Measurements from ENCODE around the gene PON1. TPM values are rescaled to one million over a fixed set of nuclear protein-coding genes. Genes with fewer than 3 reads are reported as not detected.

The PON1 gene
- total RNA-seq, 4 donors from 2014 or later: 0.52 to 1.4 TPM; not detected in 2

DNA sequence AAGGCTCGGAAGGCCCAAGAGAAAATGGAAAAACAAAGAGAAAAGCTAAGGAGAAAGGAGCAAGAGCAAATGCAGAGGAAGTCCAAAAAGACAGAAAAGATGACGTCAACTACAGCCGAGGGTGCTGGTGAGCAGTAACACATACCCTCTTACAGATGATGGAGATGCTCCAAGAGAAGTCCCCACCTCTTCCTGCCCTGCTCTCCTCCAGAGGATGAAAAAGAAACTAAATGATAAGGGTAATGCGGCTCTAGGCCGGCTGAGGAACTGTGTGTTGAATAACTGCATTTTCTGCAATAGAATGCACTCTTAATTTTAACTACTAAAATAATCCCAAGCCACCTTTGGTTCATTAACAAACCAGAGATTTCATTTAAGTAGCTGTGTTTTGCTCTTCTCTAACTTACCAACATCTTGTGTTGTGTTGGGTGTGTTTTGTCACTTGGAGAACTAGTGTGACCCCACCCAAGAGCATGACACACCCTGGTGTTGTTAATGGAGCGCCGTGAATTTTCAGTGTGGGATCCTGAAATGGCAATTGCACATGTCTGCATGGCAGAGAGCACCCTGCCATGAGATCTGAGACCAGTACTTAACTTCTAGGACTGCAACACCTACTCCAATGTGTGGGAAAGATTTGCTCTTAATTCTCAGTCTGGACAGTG is 34.0 kb downstream of the PON1 start:
- WGBS, 2 donors: 88 to 90% methylated on average over 7 of the region's 7 CpGs
- H3K4me3 ChIP-seq (ENCODE audit: low read depth, poor library complexity, severe bottlenecking): no peak overlapping the region
- no peak for TF ChIP-seq CTCF (IDR thresholded peaks at IDR 0.05)
- DNase-seq (ENCODE audit: low spot score in 2 of 2): no peak
- intact Hi-C loops (cut with DNase I; ENCODE audit: low total_unique reads): no loop called here

DNA sequence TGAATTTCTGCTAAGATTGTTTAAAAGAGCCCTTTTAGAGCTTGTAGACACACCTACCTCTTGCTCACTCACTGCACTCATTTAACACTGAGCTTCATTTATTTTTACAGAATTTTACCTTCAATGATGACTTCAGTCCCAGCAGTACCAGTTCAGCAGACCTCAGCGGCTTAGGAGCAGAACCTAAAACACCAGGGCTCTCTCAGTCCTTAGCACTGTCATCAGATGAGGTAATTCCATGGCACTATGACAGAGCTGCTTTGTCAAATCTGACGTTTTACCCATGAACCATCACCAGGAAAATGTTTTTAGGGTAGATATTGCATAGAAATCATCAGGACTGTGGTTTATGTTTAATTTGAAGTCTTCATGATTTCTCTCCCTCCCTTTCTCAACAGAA is 38.2 kb downstream of the PON1 start:
- DNase-seq (ENCODE audit: low spot score in 2 of 2): no peak
- TF ChIP-seq CTCF (IDR thresholded peaks at IDR 0.05) (no peak), POLR2A (IDR thresholded peaks at IDR 0.05) (no peak)
- H3K4me3 ChIP-seq (ENCODE audit: low read depth, poor library complexity, severe bottlenecking): no peak overlapping the region
- 57 to 72% methylated on average over 2 of the region's 2 CpGs for WGBS, 2 donors
- intact Hi-C loops (cut with DNase I; ENCODE audit: low total_unique reads): no loop called here

GRCh38 chr7:95279417-95279816 is 44.9 kb downstream of the PON1 start:
- WGBS, 2 donors: 74 to 75% methylated on average over 2 of the region's 2 CpGs
- TF ChIP-seq POLR2A (IDR thresholded peaks at IDR 0.05) (no peak), CTCF (IDR thresholded peaks at IDR 0.05) (no peak)
- no peak for DNase-seq (ENCODE audit: low spot score in 2 of 2)
- intact Hi-C loops (cut with DNase I; ENCODE audit: low total_unique reads): no loop called here
- H3K4me3 ChIP-seq (ENCODE audit: low read depth, poor library complexity, severe bottlenecking): no peak overlapping the region

DNA sequence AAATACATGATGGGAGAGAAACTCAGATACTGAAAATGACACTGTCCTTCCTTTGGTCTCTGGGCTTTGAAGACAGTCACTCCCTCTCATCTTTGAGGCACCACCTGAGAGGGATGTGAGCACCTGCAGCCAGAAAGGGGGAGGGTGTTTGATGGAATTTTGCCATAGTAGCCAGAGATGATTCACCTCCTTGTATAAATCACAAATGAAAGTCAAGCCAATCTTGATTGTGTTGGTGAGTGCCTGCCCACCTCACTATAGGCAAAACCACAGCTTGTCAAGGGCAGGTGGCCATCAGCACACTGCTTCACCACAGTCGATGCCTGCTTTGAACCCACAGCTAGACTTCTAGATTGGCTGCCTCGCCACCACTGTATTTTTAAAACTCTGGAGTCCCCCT is 48.2 kb downstream of the PON1 start:
- no peak overlapping the region for H3K4me3 ChIP-seq (ENCODE audit: low read depth, poor library complexity, severe bottlenecking)
- TF ChIP-seq CTCF (IDR thresholded peaks at IDR 0.05): no peak
- no peak for TF ChIP-seq POLR2A (IDR thresholded peaks at IDR 0.05)
- intact Hi-C loops (cut with DNase I; ENCODE audit: low total_unique reads): no loop called here
- 86 to 93% methylated on average over 2 of the region's 2 CpGs for WGBS, 2 donors
- no peak for DNase-seq (ENCODE audit: low spot score in 2 of 2)

- no peak for DNase-seq (ENCODE audit: low spot score in 2 of 2)
- intact Hi-C loops (cut with DNase I; ENCODE audit: low total_unique reads): no loop called here
- no peak overlapping the region for H3K4me3 ChIP-seq (ENCODE audit: low read depth, poor library complexity, severe bottlenecking)
- 86 to 90% methylated on average over 5 of the region's 5 CpGs for whole genome bisulfite sequencing, 2 donors
- TF ChIP-seq POLR2A (IDR thresholded peaks at IDR 0.05) (no peak), CTCF (IDR thresholded peaks at IDR 0.05) (no peak)
These were observed 54.7 kb downstream of the PON1 start for GRCh38 chr7:95269640-95270039.

- intact Hi-C loops (cut with DNase I; ENCODE audit: low total_unique reads): no loop called here
- H3K4me3 ChIP-seq (ENCODE audit: low read depth, poor library complexity, severe bottlenecking): no peak overlapping the region
- 83 to 88% methylated on average over 2 of the region's 2 CpGs for WGBS, 2 donors
- TF ChIP-seq CTCF (IDR thresholded peaks at IDR 0.05) (no peak), POLR2A (IDR thresholded peaks at IDR 0.05) (no peak)
- DNase-seq (ENCODE audit: low spot score in 2 of 2): no peak
These were observed 56.6 kb downstream of the PON1 start for GRCh38 chr7:95267754-95268153.

Measured in lower leg skin (tissue), 4 donors.